Measurements from ENCODE around the gene NRSN1.

The NRSN1 gene

GRCh38 chr6:24093381-24093780 lies 32.6 kb upstream of the NRSN1 start:
- CTCF ChIA-PET, result no interaction called here

GRCh38 chr6:24099181-24099580 lies 26.8 kb upstream of the NRSN1 start:
- POLR2A ChIA-PET, result no interaction called here

More at GRCh38 chr6:24093381-24093780, 32.6 kb upstream of the NRSN1 start:
- TF ChIP-seq ZNF624 (tag by site-specific recombination; IDR thresholded peaks at IDR 0.05) (no peak), TRIM28 (IDR thresholded peaks at IDR 0.05; ENCODE audit: borderline replicate concordance, low read length) (no peak), MZF1 (tag by site-specific recombination; IDR thresholded peaks at IDR 0.05; ENCODE audit: borderline replicate concordance) (no peak), ZBTB7A (tag by site-specific recombination; IDR thresholded peaks at IDR 0.05; ENCODE audit: low read depth) (no peak)
- POLR2A ChIA-PET, result no interaction called here
- Histone ChIP-seq H3K4me3 (ENCODE audit: low read depth, low read length) (no peak overlapping the region), H3K4me1 (ENCODE audit: control insufficient read depth, insufficient read depth, low read length) (no peaks in the 10 kb centered on the region), H3K36me3 (ENCODE audit: control insufficient read depth in 2 of 2, insufficient read depth in 1 of 2, low read length in 2 of 2) (no peaks in the 10 kb centered on the region), H3K27ac (ENCODE audit: extremely low read depth, low read depth, low read length) (no peak overlapping the region), H3K9me3 (ENCODE audit: control insufficient read depth, insufficient read depth, low read depth, low read length) (no peaks in the 10 kb centered on the region)

GRCh38 chr6:24100024-24100769 lies 25.8 kb upstream of the NRSN1 start:
- ChIA-PET CTCF (interaction anchor here (0.6 to 0.7 kb wide), 3 partner anchors 27 to 324 kb away, joined by 3 read pairs; no protein-coding TSS in a partner anchor), POLR2A (no interaction called here)
- H3K9me3 ChIP-seq (ENCODE audit: control insufficient read depth, insufficient read depth, low read depth, low read length), result no peaks in the 10 kb centered on the region
- H3K4me1 ChIP-seq (ENCODE audit: control insufficient read depth, insufficient read depth, low read length), result no peaks in the 10 kb centered on the region
- H3K36me3 ChIP-seq (ENCODE audit: control insufficient read depth in 2 of 2, insufficient read depth in 1 of 2, low read length in 2 of 2), result no peaks in the 10 kb centered on the region
- H3K4me3 ChIP-seq (ENCODE audit: low read depth, low read length), result no peak overlapping the region
- TF ChIP-seq ZNF785 (tag by site-specific recombination; IDR thresholded peaks at IDR 0.05), result no peak
- no peak for TF ChIP-seq ZNF660 (tag by site-specific recombination; IDR thresholded peaks at IDR 0.05)
- TF ChIP-seq FEZF1 (tag by site-specific recombination; IDR thresholded peaks at IDR 0.05), result no peak
- TF ChIP-seq ZEB2 (tag by site-specific recombination; IDR thresholded peaks at IDR 0.05), result no peak
- TF ChIP-seq BCL11B (tag by site-specific recombination; IDR thresholded peaks at IDR 0.05; ENCODE audit: low read depth), result no peak
- no peak for TF ChIP-seq ZBTB11 (tag by site-specific recombination; conservative IDR thresholded peaks at IDR 0.05; ENCODE audit: low read depth)
- TF ChIP-seq ZNF692 (tag by site-specific recombination; IDR thresholded peaks at IDR 0.05), result no peak
- no peak for TF ChIP-seq ZNF133 (tag by site-specific recombination; IDR thresholded peaks at IDR 0.05)
- TF ChIP-seq MZF1 (tag by site-specific recombination; IDR thresholded peaks at IDR 0.05; ENCODE audit: borderline replicate concordance), result no peak
- no peak for TF ChIP-seq TSHZ1 (tag by site-specific recombination; IDR thresholded peaks at IDR 0.05; ENCODE audit: borderline replicate concordance)
- TF ChIP-seq HOXD13 (CRISPR knock-in tag; IDR thresholded peaks at IDR 0.05; ENCODE audit: borderline replicate concordance), result no peak
- no peak for TF ChIP-seq ZIC2 (tag by site-specific recombination; IDR thresholded peaks at IDR 0.05)
- no peak for TF ChIP-seq ZNF449 (tag by site-specific recombination; IDR thresholded peaks at IDR 0.05)
- no peak overlapping the region for H3K27ac ChIP-seq (ENCODE audit: extremely low read depth, low read depth, low read length)

More at GRCh38 chr6:24099181-24099580, 26.8 kb upstream of the NRSN1 start:
- Histone ChIP-seq H3K27ac (ENCODE audit: extremely low read depth, low read depth, low read length) (no peak overlapping the region), H3K4me3 (ENCODE audit: low read depth, low read length) (no peak overlapping the region), H3K4me1 (ENCODE audit: control insufficient read depth, insufficient read depth, low read length) (no peaks in the 10 kb centered on the region), H3K9me3 (ENCODE audit: control insufficient read depth, insufficient read depth, low read depth, low read length) (no peaks in the 10 kb centered on the region), H3K36me3 (ENCODE audit: control insufficient read depth in 2 of 2, insufficient read depth in 1 of 2, low read length in 2 of 2) (no peaks in the 10 kb centered on the region)
- no peak for TF ChIP-seq ZNF473 (tag by site-specific recombination; IDR thresholded peaks at IDR 0.05)
- no peak for TF ChIP-seq GLIS2 (tag by site-specific recombination; IDR thresholded peaks at IDR 0.05)
- no peak for TF ChIP-seq ZNF596 (tag by site-specific recombination; IDR thresholded peaks at IDR 0.05)
- CTCF ChIA-PET, result interaction anchor here (0.6 to 0.8 kb wide), 2 partner anchors 325 to 1828 kb away, joined by 3 read pairs; no protein-coding TSS in a partner anchor

Data from HEK293 (cell line).